Urothelium cell line (cell line): ENCODE measurements around the gene FALEC.
"Not testable (repeated sequence)": the region's sequence is repeated elsewhere in the genome, so short reads cannot be mapped to it uniquely, and the experiment has no call there.

Source experiments
- DNase-seq: peaks from one replicate; pipeline ENCODE4 v3.0.0; 2011; ENCODE audit warnings: low spot score, mixed read lengths
- FAIRE-seq: peaks from 2 replicates; lab custom pipeline; 2011; peaks lifted over from hg19 to GRCh38; lab: Jason Lieb, UNC

Gene FALEC

DNA sequence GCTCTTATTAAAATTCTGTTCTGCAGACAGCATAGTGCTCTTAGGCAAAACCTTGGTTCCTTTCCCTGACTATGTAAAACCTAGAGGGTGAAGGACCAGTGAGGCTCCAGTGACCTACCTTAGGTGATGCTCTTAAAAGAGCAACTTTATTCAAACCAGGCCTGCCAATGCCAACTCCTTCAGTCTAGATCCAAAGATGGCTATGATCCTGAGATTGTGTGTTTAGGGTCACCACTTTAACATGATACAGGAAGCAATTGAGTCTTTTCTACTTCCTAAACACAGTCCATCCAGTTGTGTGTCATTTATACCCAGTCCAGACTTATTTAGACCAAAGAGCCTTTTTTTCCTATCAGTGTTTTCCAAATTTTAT, 53.0 kb downstream of the FALEC start:
- no peak for FAIRE-seq
- DNase-seq, result no peak

DNA sequence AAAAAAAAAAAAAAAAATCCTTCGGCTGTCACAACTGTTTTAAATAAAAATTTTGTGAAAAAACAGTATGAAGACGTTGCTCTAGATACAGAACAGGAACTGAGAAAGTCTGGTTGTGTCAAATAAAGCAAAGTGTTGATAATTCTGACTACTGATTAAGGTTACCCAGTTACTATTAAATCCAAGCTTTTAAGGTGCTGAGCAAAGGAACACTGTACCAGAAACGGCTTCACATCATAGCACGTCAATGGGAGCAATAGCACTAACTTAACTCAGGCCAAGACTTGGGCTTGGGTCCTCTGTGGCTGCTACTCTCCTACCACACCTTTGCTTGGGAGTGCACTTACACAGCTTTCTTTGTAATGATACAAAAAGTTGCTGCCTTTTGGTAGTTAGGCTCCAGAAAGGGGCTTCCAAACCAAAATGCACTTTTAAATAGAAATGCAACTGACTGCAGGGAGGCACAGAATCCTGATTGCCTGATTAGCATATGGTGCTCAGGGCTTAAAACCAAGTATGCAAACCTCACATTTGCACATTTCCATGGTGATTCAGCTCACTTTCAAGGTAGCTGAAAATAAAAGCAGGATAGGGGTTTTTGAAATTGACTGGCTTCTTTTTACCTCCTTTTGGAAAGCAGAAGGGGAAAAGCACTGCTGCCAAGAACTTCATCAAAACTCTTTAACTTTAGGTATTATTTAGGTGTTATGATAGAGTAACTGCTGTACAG, 57.5 kb downstream of the FALEC start:
- DNase-seq (no peak), FAIRE-seq (no peak)

DNA sequence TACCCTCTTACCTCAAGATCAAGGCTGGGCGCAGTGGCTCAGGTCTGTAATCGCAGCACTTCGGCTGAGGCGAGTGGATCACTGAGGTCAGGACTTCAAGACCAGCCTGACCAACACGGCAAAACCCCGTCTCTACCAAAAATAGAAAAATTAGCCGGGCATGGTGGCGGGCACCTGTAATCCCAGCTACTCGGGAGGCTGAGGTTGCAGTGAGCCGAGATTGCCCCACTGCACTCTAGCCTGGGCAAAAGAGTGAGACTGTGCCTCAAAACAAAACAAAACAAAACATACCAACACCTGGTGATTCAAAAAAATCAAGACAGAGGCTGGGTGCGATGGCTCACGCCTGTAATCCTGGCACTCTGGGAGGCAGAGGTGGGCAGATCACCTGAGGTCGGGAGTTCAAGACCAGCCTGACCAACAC, 58.1 kb downstream of the FALEC start:
- FAIRE-seq, DNase-seq: not testable (repeated sequence)

DNA sequence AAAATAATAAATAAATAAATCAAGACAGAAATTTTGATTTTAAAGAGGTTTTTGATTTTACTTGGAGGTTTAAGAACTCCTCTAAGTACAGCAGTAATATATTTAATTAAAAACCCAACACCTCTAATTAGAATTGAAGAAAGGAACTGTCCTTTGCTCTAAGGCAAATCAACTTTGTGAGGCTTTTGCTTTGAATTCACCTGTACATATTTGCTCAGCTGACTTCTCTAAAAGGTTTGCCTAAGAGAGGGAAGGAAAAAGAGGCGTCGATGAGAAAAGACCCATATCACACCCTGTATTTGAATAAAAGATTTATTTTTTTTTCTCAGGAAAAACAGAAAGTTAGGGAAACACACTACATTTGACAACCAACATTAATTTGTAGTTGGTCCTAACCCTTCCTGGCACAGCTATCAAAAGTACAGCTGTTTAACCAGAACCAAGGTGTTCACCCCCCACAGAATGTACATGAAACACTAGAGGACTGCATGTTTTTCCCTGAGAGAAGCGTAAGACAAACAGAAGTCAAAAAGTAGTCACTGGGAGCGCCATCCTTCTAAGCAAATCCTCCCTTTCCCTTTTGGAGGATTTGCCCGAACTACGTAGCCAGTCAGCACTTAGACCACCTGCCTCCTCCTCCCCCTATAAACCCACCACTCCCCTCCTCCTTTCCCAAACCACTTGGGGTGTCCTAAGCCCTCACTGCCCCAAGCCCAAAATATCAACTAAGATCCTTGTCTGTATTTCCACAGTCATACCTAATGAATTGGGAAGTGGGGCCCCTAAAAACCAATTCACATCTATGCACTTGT, 58.9 kb downstream of the FALEC start:
- FAIRE-seq (no peak), DNase-seq (no peak)

DNA sequence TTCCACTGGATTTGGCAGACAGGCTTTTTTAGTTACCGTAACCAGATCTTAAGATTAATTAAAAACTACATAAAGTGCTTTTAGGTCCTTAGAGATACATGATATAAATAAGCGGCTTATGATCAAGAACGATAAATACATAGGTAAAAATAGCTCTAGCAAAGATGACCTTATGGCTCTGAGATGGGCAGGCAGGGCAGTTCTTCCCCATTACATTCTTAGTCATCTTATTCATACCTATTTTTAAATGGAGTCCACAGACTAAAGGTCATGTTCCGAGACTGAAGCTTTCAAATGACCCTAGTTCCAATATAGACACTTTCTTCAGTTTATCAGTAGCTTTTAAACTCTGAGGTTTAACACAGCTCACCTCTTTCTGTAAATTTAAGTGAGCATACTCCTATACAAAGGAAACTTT, 59.5 kb downstream of the FALEC start:
- DNase-seq, result no peak
- FAIRE-seq, result no peak

DNA sequence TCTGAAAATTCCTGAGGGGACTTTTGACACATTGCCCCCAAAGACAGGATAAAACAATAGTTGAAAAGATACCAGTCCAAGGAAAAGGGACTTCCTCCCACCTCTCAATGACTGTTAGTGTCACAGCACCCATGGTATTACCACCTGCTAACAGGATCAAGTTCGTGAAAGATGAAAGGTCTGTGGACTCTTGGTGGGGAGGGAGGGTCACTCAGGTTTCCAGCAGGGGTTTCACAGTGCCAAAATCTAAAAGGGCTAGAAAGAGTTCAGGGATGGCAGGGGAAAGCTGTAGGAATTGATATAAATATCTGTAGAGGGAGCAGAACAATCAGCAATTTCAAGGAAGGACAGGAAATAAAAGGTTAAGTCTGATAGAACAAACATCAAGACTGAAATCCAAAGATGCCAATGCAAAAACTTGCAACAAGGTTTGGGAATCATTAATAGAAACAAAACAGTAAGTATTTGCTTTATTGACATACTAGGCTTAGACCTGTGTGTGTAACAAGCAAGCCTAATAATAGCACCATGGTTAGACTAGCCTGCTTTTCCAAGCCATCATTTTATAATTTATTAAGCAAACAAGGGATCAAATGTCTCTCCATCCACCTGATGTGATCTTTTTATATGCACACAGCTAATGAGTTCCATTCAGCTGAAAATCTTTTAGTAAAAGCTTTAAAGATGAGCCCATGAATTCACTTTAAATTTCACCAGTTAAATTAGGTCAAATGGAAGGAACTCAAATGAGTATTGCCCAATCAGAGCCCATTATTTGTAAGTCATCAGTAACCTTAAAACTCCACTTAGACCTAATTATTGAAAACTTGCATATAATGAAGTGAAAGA, 60.2 kb downstream of the FALEC start:
- FAIRE-seq, result no peak

DNA sequence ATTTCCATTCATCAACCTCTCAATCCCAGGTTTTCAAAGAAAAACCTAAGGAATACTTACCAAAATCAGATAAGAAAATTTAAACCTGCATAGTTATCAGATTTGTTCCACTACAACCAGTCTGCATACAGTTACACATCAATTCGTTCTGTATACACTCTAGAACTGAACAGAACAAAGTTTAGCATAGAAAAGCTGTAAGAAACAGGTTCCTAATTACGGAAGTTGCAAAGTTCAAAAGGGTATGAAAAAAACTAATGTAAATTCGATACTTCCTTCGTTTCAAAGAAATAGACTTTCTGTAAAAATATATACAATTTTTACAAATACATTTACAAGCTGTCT, 60.8 kb downstream of the FALEC start:
- no peak for DNase-seq
- no peak for FAIRE-seq

More for the DNA sequence above, 60.2 kb downstream of the FALEC start:
- no peak for DNase-seq

DNA sequence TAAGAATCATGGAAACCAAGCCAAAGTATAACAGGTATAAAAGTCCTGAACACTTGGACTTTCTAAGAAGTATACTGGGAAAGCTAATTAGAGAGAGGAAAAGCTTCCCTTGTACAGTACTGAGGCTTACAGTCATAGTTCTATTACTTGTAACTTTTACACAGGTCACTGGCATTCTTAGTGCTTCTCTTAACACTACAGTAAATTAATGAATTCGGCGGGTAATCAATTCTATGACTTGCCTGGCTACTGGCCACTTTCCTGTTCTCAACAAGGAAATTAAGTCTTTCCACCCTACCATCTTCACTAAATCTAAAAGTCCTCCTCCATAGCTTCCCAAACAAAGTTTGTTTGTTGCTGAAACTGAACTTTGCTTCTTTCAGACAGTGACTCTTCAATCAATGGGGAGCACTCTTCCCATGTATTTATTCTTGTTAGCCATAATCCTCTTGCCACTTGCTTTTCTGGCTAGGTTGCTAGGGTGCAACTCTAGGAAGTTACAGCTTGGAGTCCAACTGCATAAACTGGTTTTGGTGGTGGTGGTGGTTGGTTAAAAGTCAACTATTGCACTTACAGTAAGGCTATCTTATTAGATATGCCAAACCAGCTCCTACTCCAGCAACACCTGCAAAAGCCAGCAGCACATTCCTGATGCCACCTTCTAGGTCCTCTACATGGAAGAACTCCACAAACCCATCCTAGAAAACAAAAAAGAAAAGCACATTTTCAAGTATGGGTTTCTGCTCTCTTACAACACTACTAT, 61.4 kb downstream of the FALEC start:
- DNase-seq (no peak), FAIRE-seq (no peak)

DNA sequence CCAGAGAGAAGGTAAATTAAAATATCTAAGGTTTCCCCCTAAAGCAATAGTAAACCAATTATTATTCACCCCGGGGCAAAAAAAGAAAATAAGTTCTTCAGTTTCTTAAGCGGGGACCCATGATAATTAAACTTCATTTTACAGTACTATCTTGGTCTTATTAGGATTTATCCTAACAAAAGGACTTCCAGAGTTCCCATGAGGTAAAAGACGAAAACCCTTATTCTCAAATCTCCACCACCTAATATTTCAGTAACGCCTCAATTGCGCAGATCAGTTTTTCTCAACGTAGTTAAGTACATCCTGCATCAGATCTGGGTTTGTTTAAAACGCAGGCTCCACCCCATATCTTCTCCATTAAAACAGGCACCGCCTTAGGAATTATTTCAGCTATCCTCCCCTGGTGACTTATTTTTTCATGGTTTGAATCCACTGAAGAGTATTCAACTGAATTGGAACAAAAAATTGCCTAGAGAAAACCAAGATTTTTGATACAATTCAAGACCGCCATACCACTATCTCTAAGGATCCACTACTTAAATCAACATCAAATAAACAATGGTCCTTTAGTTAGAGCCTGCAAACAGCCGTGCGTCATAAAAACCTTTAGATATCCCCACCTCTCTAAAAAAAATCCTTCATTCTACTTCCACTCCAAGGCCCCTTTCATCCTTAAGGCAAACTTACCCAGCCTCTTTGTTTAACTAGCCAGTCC, 62.2 kb downstream of the FALEC start:
- no peak for FAIRE-seq

DNA sequence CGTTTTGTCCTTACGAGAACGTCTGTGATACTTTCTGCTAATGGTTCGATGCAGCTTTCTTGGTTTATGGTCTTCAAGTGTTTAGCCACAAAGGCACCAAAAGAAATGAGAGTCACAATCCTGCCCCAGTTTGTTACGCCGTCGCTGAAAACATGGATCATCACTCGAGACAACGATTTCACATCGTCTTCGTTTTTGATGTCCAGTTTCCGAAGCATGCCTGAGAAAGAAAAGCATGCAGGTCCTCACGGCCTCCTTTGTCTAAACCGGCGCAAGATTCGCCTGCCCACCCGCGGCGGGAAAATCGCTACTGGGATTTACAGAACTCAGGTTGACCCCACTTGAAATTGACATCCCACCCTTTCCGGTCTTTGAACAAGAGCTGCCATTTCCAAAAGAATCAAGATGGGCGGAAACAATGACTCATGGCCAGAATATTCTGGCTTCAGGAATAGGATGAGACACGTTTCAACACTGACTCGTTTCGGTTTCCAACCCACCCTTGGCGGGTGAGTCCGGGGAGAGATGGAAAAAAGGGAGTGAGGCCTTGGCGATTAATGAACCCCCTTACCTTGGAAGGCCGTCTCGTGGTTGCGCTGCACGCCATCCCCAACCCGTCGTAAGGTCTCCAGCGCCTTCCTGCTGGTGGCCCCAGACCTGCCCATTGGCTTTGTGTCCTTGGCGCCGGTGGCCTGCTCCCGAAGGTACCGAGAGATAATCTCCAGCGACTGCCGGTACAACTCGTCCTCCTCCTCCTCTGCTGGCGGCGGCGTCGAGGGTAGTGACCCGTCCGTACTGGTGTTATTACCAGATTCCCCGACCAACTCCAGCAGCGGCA, 62.9 kb downstream of the FALEC start:
- DNase-seq, result peak; percentile 65
- no peak for FAIRE-seq

More for the DNA sequence above, 62.2 kb downstream of the FALEC start:
- DNase-seq, result no peak

DNA sequence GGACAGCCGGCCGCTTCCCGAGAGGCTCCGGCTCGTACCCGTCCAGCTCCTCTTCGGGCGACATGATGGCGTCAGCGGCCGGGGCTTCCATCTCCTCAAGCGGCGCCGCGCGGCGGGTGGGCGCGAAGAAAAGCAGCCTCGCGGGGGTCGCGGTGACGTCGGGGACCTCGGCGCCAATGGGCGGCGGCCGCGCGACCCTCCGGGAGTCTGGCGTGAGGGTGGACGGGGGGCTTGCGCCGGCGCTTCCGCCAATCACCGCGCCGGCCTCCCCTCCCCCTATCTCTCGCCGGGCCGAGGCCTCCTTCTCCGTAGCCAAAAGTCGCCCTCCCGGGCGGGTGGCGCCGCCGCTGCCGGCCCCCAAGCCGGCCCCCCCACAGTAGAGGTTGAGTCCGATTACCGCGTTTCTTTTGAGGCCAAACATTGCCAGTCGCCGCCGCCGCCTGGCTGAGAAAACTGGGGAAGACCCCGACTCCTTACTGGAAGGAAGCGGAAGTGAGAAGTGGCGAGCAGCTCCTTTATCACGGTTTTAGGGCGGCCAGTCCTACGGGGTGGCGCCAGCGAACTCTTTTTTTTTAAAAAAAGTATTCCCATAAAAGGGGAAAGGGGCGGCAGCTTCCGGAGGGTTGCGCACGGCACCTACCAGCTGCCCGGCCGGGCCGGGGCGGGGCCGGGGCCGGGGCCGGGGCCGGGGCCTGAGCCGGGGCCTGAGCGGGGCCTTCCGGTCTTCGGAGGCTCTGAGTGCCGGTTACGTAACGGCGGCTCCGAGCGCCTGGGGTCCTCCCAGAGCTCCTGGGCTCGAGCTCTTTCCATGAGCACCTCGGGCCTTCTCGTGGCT, 63.8 kb downstream of the FALEC start, which contains the start of gene MCL1:
MCL1 (minus strand) TSS at position 501 of the 835 bp plus-strand sequence; CDS start at position 421, 80 bp downstream.
- DNase-seq (peak; percentile 94), FAIRE-seq (no peak)

DNA sequence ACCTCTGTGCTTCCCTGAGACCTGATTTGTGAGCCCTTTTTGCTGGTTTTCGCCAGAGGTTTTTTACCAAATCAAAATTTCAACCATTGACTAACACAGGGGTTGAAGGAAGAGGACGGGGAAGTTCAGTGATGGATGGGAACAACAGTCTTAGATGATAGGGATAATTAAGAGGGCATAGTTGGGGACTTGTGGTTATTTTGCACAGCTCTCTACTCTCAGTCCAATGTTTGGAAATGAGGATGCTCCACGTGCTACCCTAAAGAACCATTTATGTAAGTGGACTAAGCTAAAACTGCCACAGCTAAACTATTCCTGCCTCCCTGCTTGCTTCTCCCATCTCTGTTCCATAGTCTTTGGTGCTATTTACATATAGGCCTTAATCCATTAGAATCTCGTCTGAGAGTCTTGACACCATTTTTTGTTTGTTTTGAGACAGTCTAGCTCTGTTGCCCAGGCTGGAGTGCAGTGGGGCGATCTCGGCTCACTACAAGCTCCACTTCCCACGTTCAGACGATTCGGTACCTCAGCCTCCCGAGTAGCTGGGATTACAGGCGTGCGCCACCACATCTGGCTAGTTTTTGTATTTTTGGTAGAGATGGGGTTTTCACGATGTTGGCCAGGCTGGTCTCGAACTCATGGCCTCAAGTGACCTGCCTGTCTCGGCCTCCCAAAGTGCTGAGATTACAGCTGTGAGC, 64.5 kb downstream of the FALEC start:
- FAIRE-seq, result no peak
- no peak for DNase-seq

DNA sequence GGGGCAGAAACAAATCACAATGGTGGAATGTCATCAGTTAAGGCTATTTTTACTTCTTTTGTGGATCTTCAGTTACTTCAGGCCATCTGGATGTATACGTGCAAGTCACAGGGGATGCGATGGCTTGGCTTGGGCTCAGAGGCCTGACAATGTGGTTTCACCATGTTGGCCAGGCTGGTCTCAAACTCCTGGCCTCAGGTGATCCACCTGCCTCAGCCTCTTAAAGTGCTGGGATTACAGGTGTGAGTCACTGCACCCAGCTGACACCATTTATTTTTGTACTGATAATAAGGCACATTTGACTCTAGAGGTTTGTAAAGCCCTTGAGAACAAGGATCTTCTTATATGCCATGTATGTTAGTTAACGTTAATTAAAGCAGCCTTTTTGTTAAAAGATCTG, 65.4 kb downstream of the FALEC start:
- DNase-seq, FAIRE-seq: not testable (repeated sequence)

DNA sequence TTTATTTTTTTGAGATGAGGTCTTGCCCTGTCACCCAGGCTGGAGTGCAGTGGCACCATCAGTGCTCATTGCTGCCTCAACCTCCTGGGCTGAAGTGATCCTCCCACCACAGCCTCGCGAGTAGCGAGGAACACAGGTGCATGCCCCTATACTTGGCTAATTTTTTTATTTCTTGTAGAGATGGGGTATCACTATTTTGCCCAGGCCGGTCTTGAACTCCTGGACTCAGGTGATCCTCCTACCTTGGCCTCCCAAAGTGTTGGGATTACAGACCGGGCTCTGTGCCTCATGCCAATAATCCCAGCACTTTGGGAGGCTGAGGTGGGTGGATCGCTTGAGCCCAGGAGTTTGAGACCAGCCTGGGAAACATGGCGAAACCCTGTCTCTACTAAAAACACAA, 65.9 kb downstream of the FALEC start:
- DNase-seq, FAIRE-seq: not testable (repeated sequence)

DNA sequence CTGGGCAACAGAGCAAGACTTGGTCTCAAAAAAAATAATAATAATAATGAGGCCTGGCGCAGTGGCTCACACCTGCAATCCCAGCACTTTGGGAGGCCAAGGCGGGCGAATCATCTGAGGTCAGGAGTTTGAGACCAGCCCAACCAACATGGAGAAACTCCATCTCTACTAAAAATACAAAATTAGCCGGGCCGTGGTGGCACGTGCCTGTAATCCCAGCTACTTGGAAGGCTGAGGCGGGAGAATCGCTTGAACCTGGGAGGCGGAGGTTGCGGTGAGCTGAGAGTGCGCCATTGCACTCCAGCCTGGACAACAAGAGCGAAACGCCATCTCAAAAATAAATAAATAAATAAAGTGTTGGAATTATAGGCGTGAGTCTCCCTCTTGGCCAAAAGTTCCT, 66.4 kb downstream of the FALEC start:
- not testable (repeated sequence) for DNase-seq, FAIRE-seq

DNA sequence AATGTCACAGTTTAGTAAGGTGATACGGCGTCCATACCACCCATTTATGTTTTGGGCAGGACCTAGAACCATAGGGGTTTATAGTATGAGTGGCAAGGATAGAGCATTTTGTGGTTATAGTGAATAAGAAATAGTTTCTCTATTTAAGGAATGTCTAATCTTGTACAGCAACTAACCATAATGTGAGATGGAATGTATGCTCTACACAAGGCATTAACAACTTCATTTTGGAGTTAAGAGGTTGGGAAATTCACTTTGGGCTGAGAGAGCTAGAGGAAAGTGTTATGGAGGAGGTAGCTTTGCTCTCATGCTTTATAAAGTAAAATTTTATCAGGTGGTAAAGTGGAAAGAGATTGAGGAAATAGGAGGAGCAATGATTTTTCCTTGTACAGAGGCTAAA, 66.8 kb downstream of the FALEC start:
- FAIRE-seq (no peak), DNase-seq (no peak)
